M059J (cell line): ENCODE measurements around the gene TNFRSF1A. TPM values are rescaled to one million over a fixed set of nuclear protein-coding genes. Genes with fewer than 3 reads are reported as not detected.

Experiments used
- DNase-seq: peaks from one replicate; pipeline ENCODE4 v3.0.0-alpha.2; 2012; ENCODE audit warnings: low read depth
- total RNA-seq: library from RNA; depleted of rRNA; stranded (reverse); fragments of >200 nt; shearing (Covaris generic); gene quantifications from 2 replicates; pipeline ENCODE4 v1.2.3, GENCODE V29; 2014

Gene TNFRSF1A
- total RNA-seq, 1 experiment from 2014 or later: 233 TPM

- DNase-seq: no peak
These were observed 32.9 kb upstream of the TNFRSF1A start for GRCh38 chr12:6374786-6375160.

DNA sequence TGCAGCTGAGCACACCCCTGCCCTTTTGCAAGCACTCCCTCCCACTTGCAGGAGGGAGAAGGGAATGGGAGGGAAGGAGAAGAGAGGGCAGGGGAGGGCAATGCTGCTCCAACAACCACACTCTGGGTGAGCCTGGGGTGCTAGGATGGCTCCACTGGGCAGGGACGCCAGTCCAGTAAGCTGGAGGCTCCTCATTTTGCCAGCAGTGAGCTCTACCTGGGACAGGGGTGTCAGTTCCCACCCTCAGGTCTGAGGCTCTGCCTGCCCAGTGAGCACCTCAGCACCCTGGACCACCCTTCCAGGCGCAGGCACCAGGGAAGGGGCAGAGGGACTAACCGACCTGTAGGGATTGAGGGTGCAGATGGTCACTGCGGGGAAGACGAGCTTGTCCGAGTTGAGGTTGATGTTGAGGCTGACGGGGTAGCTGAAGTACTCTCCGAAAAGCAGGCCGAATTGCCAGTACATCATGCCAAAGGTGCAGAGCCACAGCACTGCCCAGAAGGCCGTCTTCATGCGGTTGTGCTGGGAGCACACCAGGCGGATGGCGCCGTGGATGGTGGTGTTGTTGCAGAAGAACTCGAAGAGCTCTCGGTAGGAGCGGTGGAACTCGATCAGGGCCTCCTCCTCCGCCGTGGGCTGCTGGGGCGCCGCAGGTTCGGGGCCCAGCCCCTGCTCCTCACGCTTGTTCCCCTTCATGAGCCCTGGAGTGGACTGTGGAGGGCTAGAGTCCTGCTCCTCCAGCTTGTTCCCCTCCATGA lies 32.3 kb upstream of the TNFRSF1A start:
- DNase-seq: no peak

- DNase-seq: no peak
These were observed 31.3 kb upstream of the TNFRSF1A start for GRCh38 chr12:6373022-6373787.

DNA sequence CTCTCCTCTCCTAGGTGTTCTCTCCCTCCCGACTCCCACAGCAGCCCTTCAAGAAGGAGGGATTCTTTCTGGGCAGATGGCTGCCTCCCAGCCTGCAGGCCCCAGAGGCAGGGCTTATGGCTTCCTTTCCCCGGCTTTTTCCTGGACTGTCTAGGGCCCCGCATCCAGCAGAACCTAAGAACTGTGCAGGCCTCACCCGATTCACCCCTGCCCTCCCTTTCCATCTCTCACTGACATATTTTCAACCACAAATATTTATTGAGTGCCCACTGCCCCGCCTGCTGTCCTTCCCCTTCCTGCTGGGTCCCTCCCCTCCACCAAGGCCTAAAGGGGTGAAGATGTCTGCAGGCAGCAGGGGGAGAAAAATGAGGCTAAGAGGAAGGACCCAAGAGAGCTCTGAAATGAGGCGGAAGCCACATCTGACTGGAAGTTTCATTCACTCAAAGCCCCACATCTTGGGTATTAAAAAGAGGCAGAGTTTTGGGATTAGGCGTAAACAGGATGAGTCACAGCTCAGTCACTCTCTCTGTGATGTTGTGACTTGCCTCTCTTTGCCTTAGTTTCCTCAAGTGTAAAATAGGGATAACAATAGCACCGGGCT lies 30.6 kb upstream of the TNFRSF1A start:
- peak; percentile 97 for DNase-seq

DNA sequence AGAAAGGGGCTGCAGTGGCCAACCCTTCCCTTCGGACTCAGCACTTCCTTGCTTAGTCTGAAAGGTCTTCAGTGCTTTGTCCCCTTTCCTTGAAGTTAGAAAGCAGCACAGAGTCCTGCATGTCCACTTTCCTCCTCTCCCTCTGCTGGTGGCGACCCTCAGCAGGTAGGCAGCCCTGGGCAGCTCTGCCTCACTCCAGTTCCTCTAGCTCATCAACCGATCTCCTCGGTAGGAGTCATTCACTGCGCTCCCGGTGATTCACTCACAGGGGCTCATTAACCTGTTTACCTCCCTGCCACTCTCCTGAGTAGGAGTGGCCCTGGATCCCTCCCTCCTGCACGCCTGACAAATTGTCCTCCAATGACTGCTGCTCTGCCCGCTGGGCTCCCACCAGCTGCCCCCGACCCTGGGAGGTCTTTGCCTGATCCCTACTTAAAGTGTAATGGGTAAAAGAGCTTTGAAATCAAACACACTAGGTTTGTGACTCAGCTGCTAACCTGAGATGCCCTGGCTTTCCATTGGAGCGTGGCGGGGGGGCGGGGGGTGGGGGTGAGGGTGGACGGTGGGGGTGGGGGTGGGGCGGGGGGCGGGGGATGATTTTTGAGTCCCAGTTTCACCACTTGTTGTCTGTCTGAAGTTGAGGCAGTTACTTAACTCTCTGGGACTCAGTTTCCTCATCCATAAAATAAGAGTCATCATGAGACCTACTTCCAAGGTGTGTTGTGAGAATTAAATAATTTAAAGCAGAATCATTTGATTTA lies 29.3 kb upstream of the TNFRSF1A start:
- peak; percentile 99 for DNase-seq

DNA sequence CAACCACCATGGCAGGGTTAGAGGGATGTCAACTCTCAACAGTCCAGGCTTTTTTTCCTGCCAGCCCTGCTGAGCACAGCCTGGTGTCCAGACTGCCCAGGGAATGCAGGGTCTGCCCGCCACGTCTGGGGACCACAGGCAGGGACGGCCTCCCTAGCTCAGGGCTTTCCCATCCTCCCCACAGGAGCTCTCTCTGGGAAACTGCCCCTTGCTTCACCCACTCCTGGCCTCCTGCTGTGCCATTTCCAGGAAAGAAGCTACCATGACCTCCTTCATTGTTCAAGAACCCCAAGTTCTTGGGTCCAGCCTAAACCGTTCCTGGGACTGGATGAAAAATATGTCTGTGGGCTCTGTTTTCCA lies 28.7 kb upstream of the TNFRSF1A start:
- peak; percentile 52 for DNase-seq

GRCh38 chr12:6369916-6370575 lies 28.2 kb upstream of the TNFRSF1A start:
- peak; percentile 52 for DNase-seq

- peak; percentile 60 for DNase-seq
These were observed 27.1 kb upstream of the TNFRSF1A start for GRCh38 chr12:6368906-6369525.

DNA sequence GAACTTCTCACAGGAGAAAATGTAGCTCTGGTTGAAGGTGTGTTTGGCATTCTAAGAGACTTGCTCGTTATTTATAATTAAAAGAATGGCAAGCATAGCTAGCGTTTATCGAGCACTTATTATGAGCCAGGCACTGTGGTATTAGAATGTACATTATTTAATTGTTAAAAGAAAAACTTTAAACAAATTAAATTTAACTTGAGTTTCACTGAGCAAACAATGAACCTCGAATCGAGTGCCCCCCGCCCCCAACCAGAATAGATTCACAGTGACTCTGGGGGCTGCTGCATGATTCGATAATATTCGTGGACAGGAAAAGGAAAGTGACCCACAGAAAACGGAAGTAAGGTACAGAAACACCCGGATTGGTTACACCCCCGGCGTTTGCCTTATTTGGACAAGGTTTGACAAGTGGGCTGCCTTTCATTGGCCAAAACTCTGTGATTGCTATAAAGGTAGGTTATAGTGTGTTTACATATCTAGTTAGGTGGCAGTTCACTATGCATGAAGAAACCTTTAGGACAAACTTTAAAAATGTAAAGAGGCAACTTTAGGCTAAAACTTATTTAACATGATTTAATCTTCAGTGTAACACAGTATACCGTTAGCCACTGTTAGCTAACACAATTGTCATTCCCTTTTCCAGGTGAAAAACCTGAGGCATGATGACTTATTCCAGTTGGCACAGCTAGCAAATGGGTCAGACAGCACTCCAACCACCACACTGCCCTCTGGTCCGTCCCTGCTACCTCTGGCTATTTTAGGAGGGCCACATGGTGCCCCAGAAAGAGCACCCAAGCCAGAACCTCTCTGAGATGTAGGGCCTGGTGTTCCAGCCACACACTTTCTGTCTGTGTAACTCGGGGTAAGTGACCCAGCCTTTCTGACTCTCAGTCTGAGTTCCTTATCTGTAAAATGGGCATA lies 26.4 kb upstream of the TNFRSF1A start:
- no peak for DNase-seq

DNA sequence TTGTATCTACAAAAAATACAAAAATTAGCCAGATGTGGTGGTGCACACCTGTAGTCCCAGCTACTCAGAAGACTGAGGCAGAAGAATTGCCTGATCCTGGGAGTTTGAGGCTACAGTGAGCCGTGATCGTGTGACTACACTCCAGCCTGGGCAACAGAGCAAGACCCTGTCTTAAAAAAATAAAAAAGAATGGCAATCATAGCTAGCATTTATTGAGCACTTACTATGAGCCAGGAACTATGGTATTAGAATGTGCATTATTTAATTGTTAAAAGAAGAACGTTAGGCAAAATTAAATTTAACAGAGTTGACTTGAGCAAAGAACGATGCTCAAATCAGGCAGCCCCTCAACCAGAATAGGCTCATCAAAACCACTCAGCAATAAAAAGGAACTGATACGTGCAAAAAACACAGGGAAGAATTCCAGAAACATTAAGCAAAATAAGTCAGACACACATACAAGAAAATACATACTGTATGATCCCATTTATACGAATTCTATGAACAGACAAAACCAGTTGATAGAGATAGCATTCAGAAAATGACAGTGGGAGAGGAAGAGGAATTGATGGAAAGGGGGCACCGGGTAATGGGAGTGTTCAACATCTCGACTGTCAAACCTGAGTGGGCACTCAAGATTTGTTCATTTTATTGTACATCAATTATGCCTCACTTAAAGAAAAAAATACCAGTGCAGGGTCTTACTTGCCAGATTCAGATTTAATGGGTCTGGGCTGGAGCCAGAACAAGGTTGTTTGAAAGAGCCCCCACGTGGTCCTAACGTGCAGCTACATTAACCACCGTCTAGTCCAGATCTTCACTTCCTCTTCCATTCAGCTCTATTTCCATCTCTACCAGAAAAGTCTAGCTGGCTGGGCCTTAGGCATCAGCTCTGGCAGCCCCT lies 25.4 kb upstream of the TNFRSF1A start:
- DNase-seq: peak; percentile 50

DNA sequence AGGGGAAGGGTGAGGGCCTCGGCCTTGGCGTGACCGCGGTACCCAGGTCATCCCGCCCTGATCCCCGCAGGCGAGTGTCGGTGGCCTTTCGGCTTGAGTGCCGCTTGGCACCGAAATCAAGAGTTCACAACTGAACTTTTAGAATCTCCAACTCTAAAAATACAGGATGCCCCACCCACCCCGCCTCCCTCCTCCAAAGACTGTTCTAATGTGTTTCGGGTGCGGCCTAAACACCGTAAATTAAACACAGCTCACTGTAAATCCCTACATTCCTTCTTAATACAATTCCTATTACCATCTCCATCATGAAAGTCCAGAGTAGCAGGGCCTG lies 22.1 kb upstream of the TNFRSF1A start:
- DNase-seq: no peak

GRCh38 chr12:6363330-6364043 lies 21.6 kb upstream of the TNFRSF1A start:
- DNase-seq: no peak

DNA sequence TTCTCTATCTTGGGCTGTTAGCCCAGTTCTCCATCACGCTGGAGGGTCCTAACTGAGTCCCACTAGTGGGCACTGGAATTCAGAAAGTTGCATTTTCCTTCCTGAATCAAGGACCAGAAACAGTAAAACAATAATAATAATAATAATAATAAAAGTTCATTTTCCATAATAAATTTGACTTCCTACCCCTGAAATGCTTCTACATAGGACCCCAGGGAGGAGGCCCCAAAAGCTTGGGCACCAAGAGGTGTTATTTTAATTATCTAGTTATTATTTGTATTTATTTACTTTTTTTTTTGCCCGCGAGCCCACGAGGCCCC lies 21.1 kb upstream of the TNFRSF1A start:
- no peak for DNase-seq

DNA sequence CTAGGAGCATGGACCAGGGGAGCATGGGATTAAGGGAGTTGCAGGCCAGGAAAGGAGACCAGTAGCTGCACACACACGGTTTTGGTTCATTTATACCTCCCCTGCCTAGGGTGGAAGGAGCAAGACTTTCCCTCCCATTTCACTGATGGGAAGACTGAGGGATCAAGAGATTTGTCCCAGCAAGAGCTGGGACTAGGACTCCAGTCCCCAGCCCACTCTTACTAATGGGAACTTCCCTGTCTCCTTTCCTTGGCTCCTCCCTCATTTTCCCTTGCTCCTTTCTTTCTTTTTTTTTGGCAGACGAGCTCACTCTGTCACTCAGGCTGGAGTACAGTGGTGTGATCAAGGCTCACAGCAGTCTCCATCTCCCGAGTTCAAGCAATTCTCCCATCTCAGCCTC lies 20.5 kb upstream of the TNFRSF1A start:
- DNase-seq: no peak

DNA sequence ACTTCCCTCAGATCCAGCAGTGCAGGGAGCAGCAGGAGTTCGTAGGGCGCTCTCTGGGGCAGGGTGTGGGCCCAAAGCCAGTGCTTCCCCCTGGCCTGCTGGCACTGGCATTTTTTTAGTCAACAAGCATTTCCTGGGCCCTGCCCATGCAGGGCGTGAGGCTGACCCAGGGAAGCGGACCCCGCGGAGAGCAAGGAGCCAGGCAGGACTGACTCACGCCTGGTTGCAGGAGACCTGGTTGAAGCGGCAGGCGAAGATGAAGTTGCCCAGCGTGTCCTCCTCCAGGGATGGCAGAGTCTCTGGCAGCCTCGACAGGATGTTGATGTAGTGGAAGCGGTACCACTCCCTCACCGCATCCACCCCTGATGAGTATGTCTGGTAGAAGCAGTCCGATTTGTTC lies 20.0 kb upstream of the TNFRSF1A start:
- peak; percentile 78 for DNase-seq

GRCh38 chr12:6360578-6361490 lies 19.0 kb upstream of the TNFRSF1A start:
- no peak for DNase-seq

- DNase-seq: no peak
These were observed 18.2 kb upstream of the TNFRSF1A start for GRCh38 chr12:6360080-6360571.
